Progenitor cell of endocrine pancreas (in vitro differentiated cells): ENCODE results near the gene MRM2. TPM values are rescaled to one million over a fixed set of nuclear protein-coding genes. Genes with fewer than 3 reads are reported as not detected.

Source experiments
- DNase-seq: peaks from one replicate; pipeline ENCODE4 v3.0.0; 2021; ENCODE audit warnings: low spot score; ENCODE audit not compliant: unreplicated experiment
- H3K27ac Mint-ChIP-seq: 2 replicates; pipeline ENCODE4 v1.8.0; 2021; ENCODE audit warnings: mild to moderate bottlenecking, moderate library complexity, mixed read lengths
- H3K27me3 Mint-ChIP-seq: 2 replicates; pipeline ENCODE4 v1.8.0; 2021; ENCODE audit warnings: mixed read lengths
- H3K36me3 Mint-ChIP-seq: 2 replicates; pipeline ENCODE4 v1.8.0; 2022; ENCODE audit warnings: mixed read lengths; ENCODE audit not compliant: insufficient read depth
- H3K4me1 Mint-ChIP-seq: 2 replicates; pipeline ENCODE4 v1.8.0; 2021; ENCODE audit warnings: low read depth, mixed read lengths
- H3K4me3 Mint-ChIP-seq: 2 replicates; pipeline ENCODE4 v1.8.0; 2021; ENCODE audit warnings: low read depth, mild to moderate bottlenecking, moderate library complexity, mixed read lengths
- H3K9me3 Mint-ChIP-seq: 2 replicates; pipeline ENCODE4 v1.8.0; 2021; ENCODE audit warnings: low read depth, mixed read lengths
- microRNA-seq: library from miRNA; unstranded; fragments of <30 nt; microRNA quantifications from one replicate; pipeline ENCODE4 v1.1.0, GENCODE V29; 2020; ENCODE audit warnings: borderline number of aligned reads; ENCODE audit not compliant: unreplicated experiment
- total RNA-seq: library from RNA; stranded (reverse); gene quantifications from 2 replicates; pipeline ENCODE4 v1.2.1, GENCODE V29; 2021
- TF ChIP-seq, protein P1 (sequence below): fragments of 200-600 bp; sonication (generic); IDR thresholded peaks from one replicate; pipeline ENCODE4 v1.5.0; 2021; ENCODE audit warnings: antibody characterized with exemption, mild to moderate bottlenecking; ENCODE audit not compliant: unreplicated experiment

The MRM2 gene
- total RNA-seq, 1 donor from 2014 or later: 28.7 TPM

DNA sequence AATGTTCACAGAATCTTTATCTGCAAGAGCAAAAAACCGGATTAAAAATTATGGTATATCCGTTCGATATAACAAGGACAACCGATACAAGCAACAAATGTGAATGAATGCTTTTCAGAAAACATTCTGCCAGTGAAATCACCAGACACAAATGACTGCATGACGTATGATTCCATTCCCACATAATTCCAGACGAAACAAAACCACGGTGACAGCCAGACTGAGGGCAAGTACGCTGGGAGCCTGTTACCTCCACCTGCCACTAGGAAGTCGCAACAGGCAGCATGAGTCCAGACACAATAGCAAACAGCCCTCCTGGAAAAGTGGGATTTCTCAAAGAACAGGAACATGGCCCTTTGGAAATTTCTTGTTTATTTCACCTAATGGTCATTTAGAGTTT, 51.0 kb downstream of the MRM2 start:
- no peak overlapping the region for H3K27ac Mint-ChIP-seq
- TF ChIP-seq, protein P1, sequence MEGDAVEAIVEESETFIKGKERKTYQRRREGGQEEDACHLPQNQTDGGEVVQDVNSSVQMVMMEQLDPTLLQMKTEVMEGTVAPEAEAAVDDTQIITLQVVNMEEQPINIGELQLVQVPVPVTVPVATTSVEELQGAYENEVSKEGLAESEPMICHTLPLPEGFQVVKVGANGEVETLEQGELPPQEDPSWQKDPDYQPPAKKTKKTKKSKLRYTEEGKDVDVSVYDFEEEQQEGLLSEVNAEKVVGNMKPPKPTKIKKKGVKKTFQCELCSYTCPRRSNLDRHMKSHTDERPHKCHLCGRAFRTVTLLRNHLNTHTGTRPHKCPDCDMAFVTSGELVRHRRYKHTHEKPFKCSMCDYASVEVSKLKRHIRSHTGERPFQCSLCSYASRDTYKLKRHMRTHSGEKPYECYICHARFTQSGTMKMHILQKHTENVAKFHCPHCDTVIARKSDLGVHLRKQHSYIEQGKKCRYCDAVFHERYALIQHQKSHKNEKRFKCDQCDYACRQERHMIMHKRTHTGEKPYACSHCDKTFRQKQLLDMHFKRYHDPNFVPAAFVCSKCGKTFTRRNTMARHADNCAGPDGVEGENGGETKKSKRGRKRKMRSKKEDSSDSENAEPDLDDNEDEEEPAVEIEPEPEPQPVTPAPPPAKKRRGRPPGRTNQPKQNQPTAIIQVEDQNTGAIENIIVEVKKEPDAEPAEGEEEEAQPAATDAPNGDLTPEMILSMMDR: no peak
- no peak overlapping the region for H3K4me3 Mint-ChIP-seq
- H3K27me3 Mint-ChIP-seq: no peaks in the 10 kb centered on the region
- H3K9me3 Mint-ChIP-seq: peaks cover 18% of the 10 kb centered on the region
- no peak for DNase-seq
- H3K36me3 Mint-ChIP-seq: peaks cover 45% of the 10 kb centered on the region
- H3K4me1 Mint-ChIP-seq: no peaks in the 10 kb centered on the region

DNA sequence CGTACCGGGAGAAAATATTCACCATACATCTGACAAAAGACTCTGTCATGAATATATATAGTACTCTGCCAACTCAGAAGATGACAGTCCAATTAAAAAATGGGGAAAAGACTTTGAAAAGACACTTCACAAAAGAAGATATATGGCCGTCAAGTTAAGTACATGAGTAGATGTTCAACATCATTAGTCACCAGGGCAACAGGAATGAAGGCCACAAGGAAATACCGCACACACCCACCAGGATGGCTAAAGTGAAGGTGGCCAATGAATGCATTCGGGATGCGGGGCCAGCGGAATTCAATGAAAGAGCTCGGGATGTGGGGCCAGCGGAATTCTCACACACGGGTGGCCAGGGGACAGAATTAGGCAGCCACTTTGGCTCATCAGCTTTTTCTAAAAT, 51.5 kb downstream of the MRM2 start:
- TF ChIP-seq, protein P1: no peak
- H3K9me3 Mint-ChIP-seq: peaks cover 18% of the 10 kb centered on the region
- H3K36me3 Mint-ChIP-seq: peaks cover 40% of the 10 kb centered on the region
- no peak for DNase-seq
- no peak overlapping the region for H3K27ac Mint-ChIP-seq
- H3K4me1 Mint-ChIP-seq: no peaks in the 10 kb centered on the region
- H3K4me3 Mint-ChIP-seq: no peak overlapping the region
- H3K27me3 Mint-ChIP-seq: no peaks in the 10 kb centered on the region

DNA sequence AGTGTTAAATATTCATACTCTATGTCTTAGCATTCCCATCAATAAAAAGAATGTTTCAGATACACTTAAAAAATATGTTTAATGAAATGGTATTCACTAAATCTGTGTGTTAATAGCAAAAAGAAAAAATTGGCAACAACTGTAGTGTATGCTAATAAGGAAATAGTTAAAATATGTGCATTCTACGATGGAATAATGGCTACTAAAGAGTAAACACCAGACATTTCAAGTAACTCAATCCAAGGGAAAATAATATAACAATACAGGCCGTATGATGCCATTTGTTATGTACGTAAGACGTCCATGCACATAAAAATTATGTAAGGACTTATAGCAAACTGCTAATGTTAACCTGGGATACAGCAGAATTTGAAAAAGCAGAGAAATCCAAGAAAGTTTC, 55.8 kb downstream of the MRM2 start:
- Mint-ChIP-seq H3K27me3 (no peaks in the 10 kb centered on the region), H3K27ac (no peak overlapping the region), H3K9me3 (peaks cover 18% of the 10 kb centered on the region), H3K4me3 (no peak overlapping the region), H3K36me3 (peaks cover 39% of the 10 kb centered on the region), H3K4me1 (no peaks in the 10 kb centered on the region)
- no peak for DNase-seq
- TF ChIP-seq, protein P1: no peak

DNA sequence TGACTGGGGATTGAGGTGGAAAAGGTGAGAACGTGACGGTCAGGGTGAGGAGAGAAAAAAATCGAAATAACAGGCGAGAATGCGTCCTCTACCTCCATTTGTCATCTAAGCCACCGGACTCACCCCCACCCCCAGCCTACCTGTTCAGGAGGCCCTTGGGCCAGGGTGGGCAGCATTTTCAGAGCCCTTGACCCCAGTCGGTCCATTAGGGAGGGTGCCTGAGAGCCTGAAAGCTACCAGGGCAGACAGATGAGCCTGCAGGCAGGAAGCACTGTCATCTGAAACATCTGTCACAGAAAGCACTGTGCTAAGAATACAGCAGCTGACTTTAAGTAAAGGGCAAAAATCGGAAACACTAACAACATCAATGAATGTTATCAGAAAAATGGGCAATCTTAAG, 56.3 kb downstream of the MRM2 start:
- Mint-ChIP-seq H3K4me1 (no peaks in the 10 kb centered on the region), H3K36me3 (peaks cover 39% of the 10 kb centered on the region), H3K27me3 (no peaks in the 10 kb centered on the region), H3K27ac (no peak overlapping the region), H3K4me3 (no peak overlapping the region), H3K9me3 (peaks cover 18% of the 10 kb centered on the region)
- DNase-seq: no peak
- TF ChIP-seq, protein P1: no peak

Small RNA genes lying within 50 kb of the gene (microRNA-seq; reads per million reads assigned to microRNA genes)
- not detected for gene MIR6836

Other genes with a start within 250 kb of the MRM2 start
- gene MAD1L1, start 9.3 kb downstream of the MRM2 start, total RNA-seq: 49.8 and 50.6 TPM in 2 replicates
- 17.2 and 22.1 TPM in 2 replicates for gene NUDT1, start within 50 bp of the MRM2 start, total RNA-seq
- gene SNX8, start 72.2 kb upstream of the MRM2 start, total RNA-seq: 15.6 and 19.0 TPM in 2 replicates
- gene EIF3B, start 112.6 kb upstream of the MRM2 start, total RNA-seq: 158 and 172 TPM in 2 replicates
- gene CHST12, start 161.4 kb upstream of the MRM2 start, total RNA-seq: 16.7 and 17.0 TPM in 2 replicates
- gene GRIFIN, start 234.2 kb upstream of the MRM2 start, total RNA-seq: not detected in 2 replicates